ENCODE data around the gene THUMPD3.

Gene THUMPD3

GRCh38 chr3:9386078-9386459, 23.2 kb downstream of the THUMPD3 start:
- peaks cover 17% of the 10 kb centered on the region for H3K4me1 Mint-ChIP-seq (ENCODE audit: low read depth)
- no peak overlapping the region for H3K4me3 Mint-ChIP-seq
- H3K36me3 Mint-ChIP-seq (ENCODE audit: low read depth): peaks cover 89% of the 10 kb centered on the region
- H3K27ac Mint-ChIP-seq: peak overlapping the region; percentile 63
- H3K27me3 Mint-ChIP-seq: no peaks in the 10 kb centered on the region
- H3K9me3 Mint-ChIP-seq: no peaks in the 10 kb centered on the region

GRCh38 chr3:9386501-9387321, 23.9 kb downstream of the THUMPD3 start:
- Mint-ChIP-seq H3K27me3 (no peaks in the 10 kb centered on the region), H3K4me3 (no peak overlapping the region), H3K36me3 (ENCODE audit: low read depth) (peaks cover 92% of the 10 kb centered on the region), H3K4me1 (ENCODE audit: low read depth) (peaks cover 24% of the 10 kb centered on the region), H3K9me3 (no peaks in the 10 kb centered on the region), H3K27ac (peak overlapping the region; percentile 86)

GRCh38 chr3:9387322-9387655, 24.4 kb downstream of the THUMPD3 start:
- Mint-ChIP-seq H3K27me3 (no peaks in the 10 kb centered on the region), H3K4me3 (no peak overlapping the region), H3K4me1 (ENCODE audit: low read depth) (peaks cover 29% of the 10 kb centered on the region), H3K9me3 (no peaks in the 10 kb centered on the region), H3K36me3 (ENCODE audit: low read depth) (peaks cover 92% of the 10 kb centered on the region), H3K27ac (peak overlapping the region; percentile 49)

- H3K9me3 Mint-ChIP-seq: no peaks in the 10 kb centered on the region
- H3K36me3 Mint-ChIP-seq (ENCODE audit: low read depth): peaks cover 92% of the 10 kb centered on the region
- H3K4me3 Mint-ChIP-seq: no peak overlapping the region
- H3K27me3 Mint-ChIP-seq: no peaks in the 10 kb centered on the region
- H3K4me1 Mint-ChIP-seq (ENCODE audit: low read depth): peaks cover 38% of the 10 kb centered on the region
- no peak overlapping the region for H3K27ac Mint-ChIP-seq
Measured at GRCh38 chr3:9388142-9388541, 25.3 kb downstream of the THUMPD3 start.

- no peaks in the 10 kb centered on the region for H3K9me3 Mint-ChIP-seq
- H3K4me3 Mint-ChIP-seq: no peak overlapping the region
- H3K4me1 Mint-ChIP-seq (ENCODE audit: low read depth): peaks cover 44% of the 10 kb centered on the region
- H3K27me3 Mint-ChIP-seq: no peaks in the 10 kb centered on the region
- H3K36me3 Mint-ChIP-seq (ENCODE audit: low read depth): peaks cover 94% of the 10 kb centered on the region
- H3K27ac Mint-ChIP-seq: no peak overlapping the region
Measured at GRCh38 chr3:9388562-9389272, 25.9 kb downstream of the THUMPD3 start.

- Mint-ChIP-seq H3K4me3 (no peak overlapping the region), H3K4me1 (ENCODE audit: low read depth) (peaks cover 60% of the 10 kb centered on the region), H3K27me3 (no peaks in the 10 kb centered on the region), H3K27ac (peak overlapping the region; percentile 64), H3K36me3 (ENCODE audit: low read depth) (peaks cover 95% of the 10 kb centered on the region), H3K9me3 (no peaks in the 10 kb centered on the region)
Measured at GRCh38 chr3:9390265-9390888, 27.5 kb downstream of the THUMPD3 start.

GRCh38 chr3:9392041-9392440, 29.2 kb downstream of the THUMPD3 start:
- Mint-ChIP-seq H3K4me3 (peak overlapping the region; percentile 26), H3K27ac (peak overlapping the region; percentile 64), H3K9me3 (no peaks in the 10 kb centered on the region), H3K4me1 (ENCODE audit: low read depth) (peaks cover 65% of the 10 kb centered on the region), H3K27me3 (no peaks in the 10 kb centered on the region), H3K36me3 (ENCODE audit: low read depth) (peaks cover 87% of the 10 kb centered on the region)

GRCh38 chr3:9395570-9396300, 32.9 kb downstream of the THUMPD3 start:
- H3K36me3 Mint-ChIP-seq (ENCODE audit: low read depth): peaks cover 72% of the 10 kb centered on the region
- peak overlapping the region; percentile 98 for H3K4me3 Mint-ChIP-seq
- peak overlapping the region; percentile 98 for H3K27ac Mint-ChIP-seq
- H3K4me1 Mint-ChIP-seq (ENCODE audit: low read depth): peaks cover 76% of the 10 kb centered on the region
- H3K27me3 Mint-ChIP-seq: no peaks in the 10 kb centered on the region
- H3K9me3 Mint-ChIP-seq: no peaks in the 10 kb centered on the region

- Mint-ChIP-seq H3K27me3 (no peaks in the 10 kb centered on the region), H3K36me3 (ENCODE audit: low read depth) (peaks cover 67% of the 10 kb centered on the region), H3K9me3 (no peaks in the 10 kb centered on the region), H3K4me1 (ENCODE audit: low read depth) (peaks cover 76% of the 10 kb centered on the region), H3K4me3 (peak overlapping the region; percentile 98), H3K27ac (peak overlapping the region; percentile 98)
Measured at GRCh38 chr3:9396301-9396631, 33.4 kb downstream of the THUMPD3 start.

GRCh38 chr3:9396632-9397331, 33.9 kb downstream of the THUMPD3 start:
- H3K27ac Mint-ChIP-seq: peak overlapping the region; percentile 96

GRCh38 chr3:9397332-9397905, 34.6 kb downstream of the THUMPD3 start, which contains the start of gene SETD5:
Gene SETD5, plus strand, starts transcription at chr3:9397615. Its CDS starts 31,324 bp downstream, at chr3:9428939.
- Mint-ChIP-seq H3K4me3 (peak within 1 kb of the TSS; percentile 100), H3K27ac (peak within 1 kb of the TSS; percentile 100), H3K9me3 (no peaks in the 10 kb centered on the region), H3K4me1 (ENCODE audit: low read depth) (peaks cover 76% of the 10 kb centered on the region), H3K27me3 (no peaks in the 10 kb centered on the region), H3K36me3 (ENCODE audit: low read depth) (peaks cover 56% of the 10 kb centered on the region)

More at GRCh38 chr3:9396632-9397331, 33.9 kb downstream of the THUMPD3 start:
- peaks cover 62% of the 10 kb centered on the region for H3K36me3 Mint-ChIP-seq (ENCODE audit: low read depth)
- H3K27me3 Mint-ChIP-seq: no peaks in the 10 kb centered on the region
- H3K9me3 Mint-ChIP-seq: no peaks in the 10 kb centered on the region
- peaks cover 76% of the 10 kb centered on the region for H3K4me1 Mint-ChIP-seq (ENCODE audit: low read depth)
- peak overlapping the region; percentile 98 for H3K4me3 Mint-ChIP-seq

- Mint-ChIP-seq H3K27ac (peak overlapping the region; percentile 100), H3K4me1 (ENCODE audit: low read depth) (peaks cover 76% of the 10 kb centered on the region), H3K36me3 (ENCODE audit: low read depth) (peaks cover 50% of the 10 kb centered on the region), H3K27me3 (no peaks in the 10 kb centered on the region), H3K4me3 (peak overlapping the region; percentile 100), H3K9me3 (no peaks in the 10 kb centered on the region)
Measured at GRCh38 chr3:9397906-9398699, 35.2 kb downstream of the THUMPD3 start.

- H3K27me3 Mint-ChIP-seq: no peaks in the 10 kb centered on the region
- peak overlapping the region; percentile 100 for H3K4me3 Mint-ChIP-seq
- H3K36me3 Mint-ChIP-seq (ENCODE audit: low read depth): peaks cover 43% of the 10 kb centered on the region
- H3K4me1 Mint-ChIP-seq (ENCODE audit: low read depth): peaks cover 76% of the 10 kb centered on the region
- peak overlapping the region; percentile 100 for H3K27ac Mint-ChIP-seq
- no peaks in the 10 kb centered on the region for H3K9me3 Mint-ChIP-seq
Measured at GRCh38 chr3:9398700-9399336, 36.0 kb downstream of the THUMPD3 start.
